GM21515 (cell line): Measurements from ENCODE around the gene ECHDC3.

Experiments
- ATAC-seq: cut with Tn5 transposase; IDR thresholded peaks from one replicate; pipeline ENCODE4 v1.9.1; 2021; ENCODE audit not compliant: unreplicated experiment

The ECHDC3 gene

GRCh38 chr10:11810313-11810766 is 68.2 kb downstream of the ECHDC3 start:
- no peak for ATAC-seq

GRCh38 chr10:11810973-11811372 is 68.8 kb downstream of the ECHDC3 start:
- no peak for ATAC-seq

- ATAC-seq = no peak
Measured at GRCh38 chr10:11813177-11813576, 71.0 kb downstream of the ECHDC3 start.
